GM12801 (cell line): ENCODE measurements around the gene ZNF837.

Source experiments
- CTCF ChIP-seq: IDR thresholded peaks from one replicate; pipeline ENCODE4 v1.5.1; 2011; ENCODE audit warnings: control low read depth; ENCODE audit not compliant: insufficient read length; ENCODE audit errors: extremely low read depth

Gene ZNF837

GRCh38 chr19:58407658-58408151 lies 26.9 kb upstream of the ZNF837 start:
- TF ChIP-seq CTCF, result no peak

- TF ChIP-seq CTCF, result no peak
Measured at GRCh38 chr19:58406818-58407657, 26.2 kb upstream of the ZNF837 start.

- no peak for TF ChIP-seq CTCF
Measured at GRCh38 chr19:58401840-58402421, 21.1 kb upstream of the ZNF837 start.

GRCh38 chr19:58400916-58401839 lies 20.3 kb upstream of the ZNF837 start:
- no peak for TF ChIP-seq CTCF

GRCh38 chr19:58400316-58400915 lies 19.6 kb upstream of the ZNF837 start:
- TF ChIP-seq CTCF, result no peak

GRCh38 chr19:58399903-58400302 lies 19.1 kb upstream of the ZNF837 start:
- no peak for TF ChIP-seq CTCF

- TF ChIP-seq CTCF, result no peak
Measured at GRCh38 chr19:58398545-58398944, 17.7 kb upstream of the ZNF837 start.
